Neural progenitor cell (in vitro differentiated cells): Measurements from ENCODE around the gene BTBD16. TPM values are rescaled to one million over a fixed set of nuclear protein-coding genes. Genes with fewer than 3 reads are reported as not detected.

Experiments used
- DNase-seq: peaks from one replicate; pipeline ENCODE4 v3.0.0-alpha.2; 2016; ENCODE audit warnings: low spot score
- H2AFZ ChIP-seq: fragments of 200-600 bp; sonication (generic); replicated peaks from 2 replicates; pipeline ENCODE4 v1.6.1; 2016; ENCODE audit warnings: antibody characterized with exemption
- H3F3A ChIP-seq: fragments of 200-600 bp; sonication (generic); 2 replicates; pipeline ENCODE4 v1.6.1; 2016; ENCODE audit warnings: antibody characterized with exemption, low read depth
- H3K27ac ChIP-seq: fragments of 200-600 bp; sonication (generic); 2 replicates; pipeline ENCODE4 v1.5.1; 2016; ENCODE audit warnings: mild to moderate bottlenecking
- H3K27me3 ChIP-seq: fragments of 200-600 bp; sonication (generic); 2 replicates; pipeline ENCODE4 v1.6.1; 2016; ENCODE audit warnings: mild to moderate bottlenecking, moderate library complexity
- H3K36me3 ChIP-seq: fragments of 200-600 bp; sonication (generic); 2 replicates; pipeline ENCODE4 v1.5.1; 2016
- H3K4me1 ChIP-seq: fragments of 200-600 bp; sonication (generic); 2 replicates; pipeline ENCODE4 v1.6.1; 2016; ENCODE audit warnings: mixed run types
- H3K4me2 ChIP-seq: fragments of 200-600 bp; sonication (generic); 2 replicates; pipeline ENCODE4 v1.6.1; 2016
- H3K4me3 ChIP-seq: fragments of 200-600 bp; sonication (generic); 2 replicates; pipeline ENCODE4 v1.5.1; 2016
- H3K79me2 ChIP-seq: fragments of 200-600 bp; sonication (generic); 2 replicates; pipeline ENCODE4 v1.6.1; 2016; ENCODE audit warnings: low read depth
- H3K9ac ChIP-seq: fragments of 200-600 bp; sonication (generic); 2 replicates; pipeline ENCODE4 v1.6.1; 2016
- H3K9me3 ChIP-seq: fragments of 200-600 bp; sonication (generic); 2 replicates; pipeline ENCODE4 v1.5.1; 2016; ENCODE audit warnings: low read depth
- H4K20me1 ChIP-seq: fragments of 200-600 bp; sonication (generic); 2 replicates; pipeline ENCODE4 v1.6.1; 2016; ENCODE audit warnings: low read depth
- H3K27ac Mint-ChIP-seq: 3 replicates; pipeline ENCODE4 v1.8.0; 2021; ENCODE audit warnings: mixed read lengths
- H3K27me3 Mint-ChIP-seq: 2 replicates; pipeline ENCODE4 v1.8.0; 2022; ENCODE audit warnings: low read depth, mild to moderate bottlenecking, inconsistent platforms, moderate library complexity, mixed read lengths; ENCODE audit not compliant: insufficient read depth
- H3K36me3 Mint-ChIP-seq: 3 replicates; pipeline ENCODE4 v1.8.0; 2021; ENCODE audit warnings: mixed read lengths
- H3K4me1 Mint-ChIP-seq: 3 replicates; pipeline ENCODE4 v1.8.0; 2021; ENCODE audit warnings: mixed read lengths
- H3K4me3 Mint-ChIP-seq: 3 replicates; pipeline ENCODE4 v1.8.0; 2021; ENCODE audit warnings: mild to moderate bottlenecking, moderate library complexity, mixed read lengths
- H3K9me3 Mint-ChIP-seq: 3 replicates; pipeline ENCODE4 v1.8.0; 2020; ENCODE audit warnings: mixed read lengths
- EZH2 ChIP-seq: fragments of 200-600 bp; sonication (generic); IDR thresholded peaks from 2 replicates; pipeline ENCODE4 v1.6.1; 2017; ENCODE audit warnings: antibody characterized with exemption, mild to moderate bottlenecking, moderate library complexity
- EZH2phosphoT487 ChIP-seq: fragments of 200-600 bp; sonication (generic); IDR thresholded peaks from 2 replicates; pipeline ENCODE4 v1.6.1; 2017; ENCODE audit warnings: antibody characterized with exemption
- total RNA-seq: library from RNA; depleted of rRNA; stranded (reverse); fragments of >200 nt; gene quantifications from 2 replicates; pipeline ENCODE4 v1.2.3, GENCODE V29; 2015; ENCODE audit warnings: low replicate concordance
- TF ChIP-seq, protein P1 (sequence below): fragments of 200-600 bp; sonication (generic); IDR thresholded peaks from 2 replicates; pipeline ENCODE4 v1.5.1; 2017; ENCODE audit warnings: antibody characterized with exemption, mild to moderate bottlenecking

BTBD16 gene
- total RNA-seq, 1 donor from 2014 or later = not detected

DNA sequence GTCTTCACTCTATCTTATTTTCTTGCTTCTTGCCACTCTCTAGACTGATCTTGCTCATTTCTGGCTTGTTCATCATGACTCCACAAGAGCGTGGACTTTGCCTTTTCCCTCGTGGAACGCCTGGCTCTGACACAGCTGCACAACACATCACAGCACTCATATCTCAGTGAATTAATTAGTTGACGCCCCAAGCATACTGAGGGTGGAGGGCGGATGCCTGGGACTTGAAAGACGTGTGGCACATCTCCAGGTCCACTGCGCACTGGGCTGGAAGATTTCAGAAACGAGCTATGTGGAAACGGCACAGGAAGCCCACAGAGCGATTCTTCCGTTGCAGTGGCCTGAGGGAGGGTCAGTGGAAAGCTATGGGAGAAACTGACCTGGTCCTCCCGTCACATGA is 79.8 kb downstream of the BTBD16 start:
- no peak overlapping the region for H3K4me2 ChIP-seq
- TF ChIP-seq EZH2phosphoT487 (no peak), EZH2 (no peak)
- TF ChIP-seq, protein P1, sequence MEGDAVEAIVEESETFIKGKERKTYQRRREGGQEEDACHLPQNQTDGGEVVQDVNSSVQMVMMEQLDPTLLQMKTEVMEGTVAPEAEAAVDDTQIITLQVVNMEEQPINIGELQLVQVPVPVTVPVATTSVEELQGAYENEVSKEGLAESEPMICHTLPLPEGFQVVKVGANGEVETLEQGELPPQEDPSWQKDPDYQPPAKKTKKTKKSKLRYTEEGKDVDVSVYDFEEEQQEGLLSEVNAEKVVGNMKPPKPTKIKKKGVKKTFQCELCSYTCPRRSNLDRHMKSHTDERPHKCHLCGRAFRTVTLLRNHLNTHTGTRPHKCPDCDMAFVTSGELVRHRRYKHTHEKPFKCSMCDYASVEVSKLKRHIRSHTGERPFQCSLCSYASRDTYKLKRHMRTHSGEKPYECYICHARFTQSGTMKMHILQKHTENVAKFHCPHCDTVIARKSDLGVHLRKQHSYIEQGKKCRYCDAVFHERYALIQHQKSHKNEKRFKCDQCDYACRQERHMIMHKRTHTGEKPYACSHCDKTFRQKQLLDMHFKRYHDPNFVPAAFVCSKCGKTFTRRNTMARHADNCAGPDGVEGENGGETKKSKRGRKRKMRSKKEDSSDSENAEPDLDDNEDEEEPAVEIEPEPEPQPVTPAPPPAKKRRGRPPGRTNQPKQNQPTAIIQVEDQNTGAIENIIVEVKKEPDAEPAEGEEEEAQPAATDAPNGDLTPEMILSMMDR = no peak
- peaks cover 12% of the 10 kb centered on the region for H3K27me3 Mint-ChIP-seq

DNA sequence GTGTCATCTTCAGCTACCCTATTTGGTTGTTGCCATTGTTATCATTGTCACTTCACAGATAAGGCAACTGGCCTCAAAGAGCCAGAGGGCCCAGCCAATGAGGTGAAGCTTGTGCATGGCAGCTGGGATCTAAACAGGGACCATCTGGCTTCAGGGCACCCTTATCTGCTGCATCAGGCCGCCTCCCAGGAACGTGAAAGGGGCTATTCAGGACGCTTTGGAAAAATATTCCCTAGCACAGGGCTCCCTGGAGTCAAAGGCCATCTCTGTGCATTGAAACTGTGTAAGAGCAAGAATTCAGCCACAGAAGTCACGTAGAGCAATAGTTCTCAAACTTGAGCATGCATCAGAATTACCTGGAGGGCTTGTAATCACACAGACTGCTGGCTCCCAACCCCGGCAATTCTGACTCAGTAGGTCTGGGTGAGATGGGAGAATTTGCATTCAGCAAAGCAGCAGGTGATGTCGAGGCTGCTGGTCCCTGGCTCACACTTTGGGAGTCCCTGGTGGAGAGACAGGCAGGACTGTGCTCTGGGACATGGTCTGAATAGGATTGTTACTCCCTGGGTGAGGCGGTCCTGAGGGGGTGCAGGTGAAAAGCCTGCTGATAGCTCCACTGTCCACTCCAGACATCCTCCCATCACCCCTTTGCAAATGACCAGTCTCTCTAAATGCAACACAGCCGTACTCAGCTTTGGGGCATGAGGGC is 81.9 kb downstream of the BTBD16 start:
- DNase-seq = no peak
- peaks cover 33% of the 10 kb centered on the region for H3K4me1 Mint-ChIP-seq
- TF ChIP-seq EZH2 = no peak
- TF ChIP-seq EZH2phosphoT487 = no peak
- TF ChIP-seq, protein P1 = no peak
- no peak overlapping the region for H3K4me3 Mint-ChIP-seq
- no peaks in the 10 kb centered on the region for H3K27me3 ChIP-seq
- H3K27me3 Mint-ChIP-seq = peaks cover 9% of the 10 kb centered on the region
- peaks cover 4% of the 10 kb centered on the region for H3K9me3 Mint-ChIP-seq
- H3K36me3 Mint-ChIP-seq = peaks cover 3% of the 10 kb centered on the region
- H3K27ac Mint-ChIP-seq = peak overlapping the region; percentile 46
- no peaks in the 10 kb centered on the region for H3K36me3 ChIP-seq
- no peaks in the 10 kb centered on the region for H4K20me1 ChIP-seq
- no peak overlapping the region for H3K9ac ChIP-seq
- peaks cover 20% of the 10 kb centered on the region for H3F3A ChIP-seq
- peaks cover 25% of the 10 kb centered on the region for H3K4me1 ChIP-seq
- no peak overlapping the region for H3K4me3 ChIP-seq
- H3K4me2 ChIP-seq = no peak overlapping the region
- H3K79me2 ChIP-seq = no peaks in the 10 kb centered on the region
- H3K27ac ChIP-seq = no peak overlapping the region
- H2AFZ ChIP-seq = no peak overlapping the region
- no peaks in the 10 kb centered on the region for H3K9me3 ChIP-seq

More for the DNA sequence above, 79.8 kb downstream of the BTBD16 start:
- Histone ChIP-seq H4K20me1 (no peaks in the 10 kb centered on the region), H3K9ac (no peak overlapping the region), H3K79me2 (no peaks in the 10 kb centered on the region), H3K27ac (no peak overlapping the region), H3K9me3 (peaks cover 5% of the 10 kb centered on the region), H3K4me3 (no peak overlapping the region), H3K27me3 (no peaks in the 10 kb centered on the region), H3K36me3 (no peaks in the 10 kb centered on the region), H2AFZ (no peak overlapping the region), H3F3A (peaks cover 29% of the 10 kb centered on the region), H3K4me1 (peaks cover 33% of the 10 kb centered on the region)
- Mint-ChIP-seq H3K36me3 (peaks cover 6% of the 10 kb centered on the region), H3K9me3 (peaks cover 16% of the 10 kb centered on the region), H3K27ac (peak overlapping the region; percentile 19), H3K4me1 (peaks cover 44% of the 10 kb centered on the region), H3K4me3 (no peak overlapping the region)
- no peak for DNase-seq

DNA sequence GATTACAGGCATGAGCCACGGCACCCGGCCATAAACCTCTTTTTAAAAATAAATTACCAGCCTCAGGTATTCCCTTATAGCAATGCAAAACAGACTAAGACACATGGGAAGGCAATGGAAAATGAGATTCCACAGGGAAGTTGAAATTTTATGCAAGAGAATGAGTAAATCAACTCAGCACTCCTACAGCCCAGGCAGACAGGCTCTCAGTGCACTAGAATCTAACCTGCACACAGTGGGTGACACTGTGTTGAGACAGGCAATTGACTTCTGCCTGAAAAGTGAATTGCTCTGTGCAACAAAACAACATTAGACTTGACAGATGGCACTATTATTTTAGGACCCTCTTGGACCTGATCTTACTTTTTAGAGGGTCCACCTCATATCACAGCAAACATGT is 83.3 kb downstream of the BTBD16 start:
- H3K27me3 Mint-ChIP-seq = peaks cover 7% of the 10 kb centered on the region
- peaks cover 16% of the 10 kb centered on the region for H3K9me3 Mint-ChIP-seq
- peaks cover 19% of the 10 kb centered on the region for H3K4me1 Mint-ChIP-seq
- Histone ChIP-seq H3K4me2 (no peak overlapping the region), H3K27me3 (no peaks in the 10 kb centered on the region), H3K36me3 (no peaks in the 10 kb centered on the region), H3K4me3 (no peak overlapping the region), H3F3A (peaks cover 6% of the 10 kb centered on the region), H3K4me1 (peaks cover 13% of the 10 kb centered on the region), H2AFZ (no peak overlapping the region), H3K9ac (no peak overlapping the region), H3K27ac (no peak overlapping the region), H3K9me3 (no peaks in the 10 kb centered on the region), H4K20me1 (no peaks in the 10 kb centered on the region), H3K79me2 (no peaks in the 10 kb centered on the region)
- H3K4me3 Mint-ChIP-seq = no peak overlapping the region
- no peak overlapping the region for H3K27ac Mint-ChIP-seq
- TF ChIP-seq EZH2phosphoT487 (no peak), EZH2 (no peak)
- TF ChIP-seq, protein P1 = no peak
- no peak for DNase-seq
- peaks cover 3% of the 10 kb centered on the region for H3K36me3 Mint-ChIP-seq
